Activated CD4-positive, alpha-beta memory T cell treated with anti-CD3 and anti-CD28 coated beads for 36 hours (primary cell): ENCODE data around the gene TMEM18. TPM values are rescaled to one million over a fixed set of nuclear protein-coding genes. Genes with fewer than 3 reads are reported as not detected.
A peak's percentile ranks its signal among the peaks of the same experiment; 100 is the strongest.
"Not testable (repeated sequence)": the region's sequence is repeated elsewhere in the genome, so short reads cannot be mapped to it uniquely, and the experiment has no call there.

Experiments used
- CTCF ChIA-PET: fragments of 350-600 bp; sonication (Branson Sonifier 250); formaldehyde crosslinking; loops from one replicate; lab custom pipeline; 2021; ENCODE audit warnings: antibody characterized with exemption, inconsistent platforms; lab: Charles Lee
- POLR2A ChIA-PET: fragments of 350-600 bp; sonication (Branson Sonifier 250); formaldehyde crosslinking; loops from one replicate; lab custom pipeline; 2021; ENCODE audit warnings: antibody characterized with exemption; lab: Charles Lee
- DNase-seq: peaks from one replicate; pipeline ENCODE4 v3.0.0-alpha.2; 2020
- H3K27ac Mint-ChIP-seq: one replicate; pipeline ENCODE4 v1.8.0; 2021; ENCODE audit warnings: mixed read lengths
- H3K27me3 Mint-ChIP-seq: one replicate; pipeline ENCODE4 v1.8.0; 2021; ENCODE audit warnings: mixed read lengths
- H3K36me3 Mint-ChIP-seq: one replicate; pipeline ENCODE4 v1.8.0; 2021; ENCODE audit warnings: mixed read lengths
- H3K4me1 Mint-ChIP-seq: one replicate; pipeline ENCODE4 v1.8.0; 2021; ENCODE audit warnings: low read depth, mixed read lengths
- H3K4me3 Mint-ChIP-seq: one replicate; pipeline ENCODE4 v1.8.0; 2021; ENCODE audit warnings: mild to moderate bottlenecking, mixed read lengths
- H3K9me3 Mint-ChIP-seq: one replicate; pipeline ENCODE4 v1.8.0; 2021; ENCODE audit warnings: mixed read lengths
- intact Hi-C: fragments of 100-400 bp; cut with micrococcal nuclease; formaldehyde crosslinking; loops from one replicate; pipeline ENCODE4 v1.15.1; 2023
- total RNA-seq, 2 experiments: library from RNA; stranded (reverse); gene quantifications; one replicate each; pipeline ENCODE4 v1.2.3, GENCODE V29; 2021

TMEM18 gene
- total RNA-seq, 2 experiments from 2014 or later: 20.8 to 21.8 TPM

DNA sequence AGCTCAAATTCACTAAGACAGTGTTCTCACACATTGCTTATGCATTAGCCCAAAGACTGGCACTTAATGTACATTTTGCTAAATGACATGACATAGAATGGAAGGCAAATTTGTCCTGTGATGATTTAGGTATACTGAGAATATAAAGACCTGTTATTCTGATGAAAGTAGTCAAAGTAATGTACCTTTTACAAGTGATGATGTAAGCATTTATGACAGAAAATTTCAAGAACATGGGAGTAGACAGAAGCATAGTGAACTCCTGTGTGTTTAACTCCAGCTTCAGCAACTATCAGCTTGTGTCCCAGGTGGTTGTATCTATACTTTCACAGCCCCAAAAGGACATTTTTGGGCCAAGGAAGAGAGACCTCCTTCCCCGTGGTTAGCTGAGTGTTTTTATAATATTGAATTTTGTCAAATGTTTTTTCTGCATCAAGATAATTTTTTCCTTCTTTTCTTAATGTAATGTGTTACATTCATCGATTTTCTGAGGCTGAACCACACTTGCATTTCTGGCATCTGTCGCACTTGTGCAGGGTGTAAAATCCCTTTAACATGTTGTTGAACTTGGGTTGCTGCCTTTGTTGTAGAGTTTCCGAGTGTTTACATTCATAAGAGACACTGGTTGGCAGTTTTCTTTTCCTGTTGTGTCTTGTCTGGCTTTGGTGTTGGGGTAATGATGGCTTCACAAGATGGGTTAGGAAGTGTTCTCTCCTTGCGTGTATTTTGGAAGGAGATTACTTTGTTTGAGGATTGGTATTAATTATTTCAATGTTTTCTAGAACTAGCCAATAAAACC is 33.9 kb upstream of the TMEM18 start:
- no peaks in the 10 kb centered on the region for H3K9me3 Mint-ChIP-seq
- no peak overlapping the region for H3K27ac Mint-ChIP-seq
- no peak for DNase-seq
- H3K4me1 Mint-ChIP-seq: peaks cover 7% of the 10 kb centered on the region
- H3K27me3 Mint-ChIP-seq: peaks cover 38% of the 10 kb centered on the region
- POLR2A ChIA-PET: no interaction called here
- no peak overlapping the region for H3K4me3 Mint-ChIP-seq
- CTCF ChIA-PET: no interaction called here
- intact Hi-C loops: loop anchor here (10.0 kb wide), 3 partner anchors 144 to 1054 kb away; no protein-coding TSS in a partner anchor
- H3K36me3 Mint-ChIP-seq: no peaks in the 10 kb centered on the region

DNA sequence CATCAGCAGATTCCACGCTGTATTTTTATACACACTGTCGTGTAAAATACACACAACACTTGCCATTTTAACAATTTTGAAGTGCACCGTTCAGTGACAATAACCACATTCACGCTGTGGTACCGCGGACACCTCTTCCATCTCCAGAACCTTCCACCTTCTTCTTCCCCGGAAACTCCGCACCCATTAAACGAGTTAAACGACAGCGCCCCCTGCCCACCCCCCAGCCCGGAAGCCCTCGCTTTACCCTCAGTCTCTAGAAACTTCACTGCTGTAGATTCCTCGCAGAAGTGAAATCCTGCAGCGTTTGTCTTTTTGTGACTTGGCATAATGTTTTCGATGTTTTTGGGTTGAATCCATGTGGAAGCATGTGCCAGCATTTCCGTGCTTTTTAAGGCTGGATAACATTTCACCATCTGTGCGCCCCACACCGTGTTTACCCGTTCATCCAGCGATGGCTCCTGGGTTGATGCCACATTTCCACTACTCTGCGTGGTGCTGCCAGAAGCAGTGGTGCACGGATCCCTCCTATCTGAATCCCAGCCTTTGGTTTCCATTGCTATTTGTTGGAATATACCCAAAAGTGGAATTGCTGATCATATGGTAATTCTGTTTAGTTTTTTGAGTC is 32.0 kb upstream of the TMEM18 start:
- intact Hi-C loops: loop anchor here (10.0 kb wide), 1 partner anchor 326 kb away; no protein-coding TSS in a partner anchor
- Mint-ChIP-seq H3K27ac (no peak overlapping the region), H3K27me3 (peaks cover 34% of the 10 kb centered on the region), H3K4me1 (peaks cover 16% of the 10 kb centered on the region), H3K36me3 (no peaks in the 10 kb centered on the region), H3K9me3 (peaks cover under 1% of the 10 kb centered on the region), H3K4me3 (no peak overlapping the region)
- no peak for DNase-seq
- ChIA-PET CTCF (no interaction called here), POLR2A (no interaction called here)

DNA sequence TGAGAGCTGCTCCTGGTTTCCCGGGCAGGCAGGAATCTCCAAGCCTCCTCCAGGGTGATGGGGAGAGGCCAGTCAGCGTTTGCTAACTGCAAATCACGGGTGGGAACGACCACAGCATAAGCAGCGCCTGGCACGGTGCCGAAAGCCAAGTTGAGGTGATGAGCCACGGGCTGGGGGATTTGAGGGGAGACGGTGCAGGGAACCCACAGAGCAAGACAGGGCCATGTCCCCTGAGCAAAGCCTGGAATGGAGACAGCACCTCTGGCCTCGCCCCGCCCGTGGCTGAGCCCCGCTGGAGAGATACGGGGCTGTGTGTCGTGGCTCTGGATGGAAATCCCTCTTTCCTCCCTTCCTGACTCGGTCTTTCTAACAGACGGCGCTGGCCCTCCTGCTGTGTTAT is 31.5 kb upstream of the TMEM18 start:
- Mint-ChIP-seq H3K9me3 (peaks cover 4% of the 10 kb centered on the region), H3K4me1 (peaks cover 16% of the 10 kb centered on the region), H3K36me3 (no peaks in the 10 kb centered on the region), H3K27ac (no peak overlapping the region), H3K4me3 (no peak overlapping the region), H3K27me3 (peaks cover 33% of the 10 kb centered on the region)
- intact Hi-C loops: loop anchor here (10.0 kb wide), 1 partner anchor 326 kb away; no protein-coding TSS in a partner anchor
- no peak for DNase-seq
- CTCF ChIA-PET: no interaction called here
- POLR2A ChIA-PET: no interaction called here

DNA sequence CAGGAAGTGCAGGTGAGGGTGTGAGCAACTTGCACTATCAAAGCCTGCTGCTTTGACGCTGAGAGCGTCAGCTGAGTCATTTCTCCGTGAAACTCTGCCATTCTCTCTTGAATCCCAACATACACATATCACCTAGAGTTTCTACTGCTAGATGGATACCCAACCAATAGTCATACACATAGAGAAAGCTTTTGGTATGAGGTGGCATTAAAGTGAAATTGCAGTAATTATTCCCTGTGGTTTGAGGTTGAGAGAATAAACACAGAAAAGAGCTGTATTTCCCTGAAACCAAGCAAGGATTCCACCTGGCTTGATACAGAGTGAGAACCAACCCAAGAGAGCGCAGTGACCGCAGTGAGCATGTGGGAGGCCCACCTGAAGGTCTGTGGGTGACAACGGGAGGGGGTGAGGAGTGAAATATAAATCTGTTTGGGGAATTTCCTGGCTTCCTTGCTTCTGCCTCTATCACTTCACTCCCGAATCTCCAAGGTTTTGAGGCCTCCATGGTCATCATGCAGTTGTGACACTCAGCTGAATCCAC is 28.8 kb upstream of the TMEM18 start:
- intact Hi-C loops: loop anchor here (1.0 to 10.0 kb wide), 3 partner anchors 29 to 329 kb away; partner anchors contain the start of gene TMEM18
- ChIA-PET POLR2A (interaction anchor here (0.7 to 1.2 kb wide), 2 partner anchors 28 to 29 kb away, joined by 3 to 4 read pairs; partner anchors contain the start of gene TMEM18), CTCF (interaction anchor here (1.2 kb wide), 1 partner anchor 9 kb away, joined by 6 read pairs; no protein-coding TSS in a partner anchor)
- Mint-ChIP-seq H3K27me3 (peaks cover 23% of the 10 kb centered on the region), H3K4me3 (no peak overlapping the region), H3K36me3 (no peaks in the 10 kb centered on the region), H3K27ac (no peak overlapping the region), H3K9me3 (peaks cover 4% of the 10 kb centered on the region), H3K4me1 (peaks cover 16% of the 10 kb centered on the region)
- peak; percentile 73 for DNase-seq

DNA sequence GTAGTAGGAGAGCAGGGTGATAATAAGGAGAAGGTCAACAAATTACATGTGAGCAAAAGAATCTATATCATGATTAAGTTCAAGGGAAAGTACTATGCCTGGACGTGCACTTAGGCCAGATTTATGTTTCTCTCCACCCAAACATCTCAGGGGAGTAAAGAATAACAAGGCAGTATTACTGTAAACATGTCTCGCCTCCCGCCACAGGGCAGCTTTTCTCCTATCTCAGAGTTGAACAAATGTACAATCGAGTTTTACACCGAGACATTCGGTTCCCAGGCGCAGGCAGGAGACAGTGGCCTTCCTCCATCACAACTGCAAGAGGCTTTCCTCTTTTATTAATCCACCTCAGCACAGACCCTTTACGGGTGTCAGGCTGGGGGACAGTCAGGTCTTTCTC is 25.6 kb upstream of the TMEM18 start:
- intact Hi-C loops: loop anchor here (10.0 kb wide), 1 partner anchor 332 kb away; no protein-coding TSS in a partner anchor
- peaks cover 11% of the 10 kb centered on the region for H3K9me3 Mint-ChIP-seq
- H3K36me3 Mint-ChIP-seq, H3K27ac Mint-ChIP-seq, DNase-seq, H3K4me3 Mint-ChIP-seq, POLR2A ChIA-PET, CTCF ChIA-PET: not testable (repeated sequence)
- H3K27me3 Mint-ChIP-seq: peaks cover 19% of the 10 kb centered on the region
- peaks cover 16% of the 10 kb centered on the region for H3K4me1 Mint-ChIP-seq

DNA sequence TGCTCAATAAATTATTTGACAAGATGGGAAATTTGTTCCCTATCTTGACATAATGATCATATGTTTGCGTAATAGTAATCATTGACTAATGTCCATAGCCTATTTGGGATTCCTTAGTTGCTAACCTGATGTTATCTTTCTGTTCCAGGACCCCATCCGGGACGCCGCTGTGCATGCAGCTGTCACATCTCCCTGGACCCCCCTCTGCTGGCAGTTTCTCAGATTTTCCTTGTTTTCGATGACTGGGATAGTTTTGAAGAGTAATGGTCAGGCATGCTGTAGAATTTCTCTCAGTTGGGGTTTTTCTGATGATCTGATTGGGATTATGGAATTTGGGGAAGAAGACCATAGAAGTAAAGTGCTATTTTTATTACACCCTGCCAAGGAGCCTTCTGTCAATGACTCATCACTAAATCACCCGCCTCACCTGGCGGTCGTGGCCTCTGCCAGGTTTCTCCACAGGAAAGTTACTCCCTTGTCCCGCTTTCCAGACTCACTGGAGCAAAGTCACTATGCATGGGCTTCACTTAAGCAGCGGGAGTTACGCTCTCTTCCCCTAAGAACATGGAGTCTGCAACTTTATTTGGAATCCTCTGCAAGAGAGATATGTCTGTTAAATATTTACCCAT is 19.9 kb upstream of the TMEM18 start:
- POLR2A ChIA-PET: no interaction called here
- Mint-ChIP-seq H3K9me3 (peaks cover 7% of the 10 kb centered on the region), H3K36me3 (no peaks in the 10 kb centered on the region), H3K27me3 (peaks cover 23% of the 10 kb centered on the region), H3K4me3 (no peak overlapping the region), H3K4me1 (peaks cover 5% of the 10 kb centered on the region), H3K27ac (no peak overlapping the region)
- no peak for DNase-seq
- intact Hi-C loops: no loop called here
- CTCF ChIA-PET: no interaction called here

DNA sequence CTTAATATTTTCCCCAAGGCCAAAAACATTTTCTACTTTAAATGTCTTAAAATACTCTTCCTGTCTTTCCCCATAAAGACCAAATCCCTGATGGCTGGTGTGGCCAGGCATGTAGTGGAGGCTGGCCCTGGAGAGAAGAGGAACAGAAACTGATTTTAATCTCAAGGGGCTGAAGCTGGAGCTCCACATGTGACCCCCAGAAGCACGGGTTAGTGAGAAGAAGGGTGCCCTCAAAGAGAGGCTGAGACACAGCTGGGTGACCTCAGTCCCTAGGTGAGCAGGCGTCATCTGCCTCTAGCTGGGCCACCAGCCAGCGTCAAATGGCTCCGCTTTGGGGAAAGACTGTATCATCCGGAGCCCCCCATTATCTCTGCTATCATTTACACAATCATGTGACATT is 19.3 kb upstream of the TMEM18 start:
- intact Hi-C loops: no loop called here
- ChIA-PET CTCF (no interaction called here), POLR2A (no interaction called here)
- DNase-seq: no peak
- Mint-ChIP-seq H3K9me3 (peaks cover 7% of the 10 kb centered on the region), H3K4me3 (no peak overlapping the region), H3K36me3 (no peaks in the 10 kb centered on the region), H3K27ac (no peak overlapping the region), H3K27me3 (peaks cover 18% of the 10 kb centered on the region), H3K4me1 (peaks cover 5% of the 10 kb centered on the region)

DNA sequence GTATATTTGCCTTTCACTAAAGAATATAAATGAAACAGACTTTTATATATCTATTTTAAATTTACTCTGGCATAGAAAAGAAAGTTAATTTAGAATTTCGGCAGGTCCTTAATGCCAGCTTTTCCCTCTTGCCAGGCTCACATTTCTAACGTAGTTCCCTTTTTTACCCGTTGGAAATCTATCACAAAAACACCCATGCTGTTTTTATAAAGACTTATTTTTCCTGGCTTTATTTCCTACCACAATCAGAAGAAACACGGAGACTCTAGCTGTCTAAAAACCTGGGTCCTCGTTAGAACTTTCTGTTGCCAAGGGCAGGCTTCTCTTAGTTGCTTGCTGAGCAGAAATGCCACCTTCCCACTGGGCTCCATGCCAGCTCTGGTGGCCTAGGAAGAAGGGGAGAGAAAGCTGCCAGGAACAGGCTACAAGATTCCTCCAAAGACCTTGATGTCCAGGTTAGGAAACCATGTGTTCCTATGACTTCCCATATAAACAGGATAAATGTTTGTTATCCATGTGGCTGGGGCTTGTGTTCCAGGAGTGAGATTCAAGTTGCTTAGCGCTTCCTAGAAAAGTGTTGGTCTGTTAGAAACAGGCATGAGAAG is 17.8 kb upstream of the TMEM18 start:
- Mint-ChIP-seq H3K4me3 (no peak overlapping the region), H3K27ac (no peak overlapping the region), H3K9me3 (peaks cover 6% of the 10 kb centered on the region), H3K4me1 (peaks cover 5% of the 10 kb centered on the region), H3K36me3 (no peaks in the 10 kb centered on the region), H3K27me3 (peaks cover 19% of the 10 kb centered on the region)
- CTCF ChIA-PET: no interaction called here
- intact Hi-C loops: no loop called here
- DNase-seq: no peak
- POLR2A ChIA-PET: interaction anchor here (2.7 kb wide), 1 partner anchor 17 kb away, joined by 7 read pairs; the partner anchor contains the start of gene TMEM18

DNA sequence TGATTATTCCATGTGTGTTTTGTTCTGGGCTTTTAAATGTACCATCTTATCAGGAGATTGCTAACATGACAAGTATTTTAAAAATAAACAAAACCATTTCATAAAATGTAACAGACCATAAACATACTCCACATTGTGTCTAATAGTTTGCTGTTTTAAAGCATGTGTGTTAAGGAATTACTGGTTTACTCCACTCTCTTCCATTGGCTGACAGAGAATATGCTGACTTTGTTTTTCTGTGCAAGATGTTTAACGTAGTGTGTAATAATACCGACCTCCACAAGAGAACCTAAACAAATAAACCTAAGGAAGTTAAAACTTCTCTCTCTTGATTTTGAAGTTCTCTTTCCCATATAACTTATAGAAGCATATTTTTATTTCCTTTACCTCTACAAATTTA is 17.0 kb upstream of the TMEM18 start:
- no peak for DNase-seq
- Mint-ChIP-seq H3K4me1 (peaks cover 5% of the 10 kb centered on the region), H3K36me3 (no peaks in the 10 kb centered on the region), H3K4me3 (no peak overlapping the region), H3K27ac (no peak overlapping the region), H3K27me3 (peaks cover 19% of the 10 kb centered on the region), H3K9me3 (peaks cover under 1% of the 10 kb centered on the region)
- intact Hi-C loops: no loop called here
- CTCF ChIA-PET: no interaction called here
- POLR2A ChIA-PET: interaction anchor here (2.7 kb wide), 1 partner anchor 17 kb away, joined by 7 read pairs; the partner anchor contains the start of gene TMEM18

DNA sequence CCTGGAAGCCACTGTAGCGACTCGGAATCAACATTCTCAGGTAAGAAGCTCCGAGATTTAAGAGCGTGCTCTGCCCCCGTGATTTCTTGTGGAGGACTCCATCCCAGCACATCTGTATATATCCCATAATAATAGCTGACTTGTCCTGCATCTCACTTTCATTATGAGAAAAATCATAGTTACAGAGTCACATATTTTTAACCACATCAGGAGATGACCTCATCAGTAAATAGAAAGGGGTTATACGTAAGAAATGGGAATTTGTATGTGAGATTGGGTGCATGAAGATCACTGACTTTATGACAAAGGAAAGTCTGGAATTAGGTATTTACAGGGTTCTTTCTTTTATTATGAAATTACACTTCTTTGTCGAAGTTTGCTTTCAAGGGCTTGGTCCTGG is 16.4 kb upstream of the TMEM18 start:
- Mint-ChIP-seq H3K9me3 (no peaks in the 10 kb centered on the region), H3K27ac (no peak overlapping the region), H3K4me3 (no peak overlapping the region), H3K4me1 (peaks cover 5% of the 10 kb centered on the region), H3K36me3 (no peaks in the 10 kb centered on the region), H3K27me3 (peaks cover 16% of the 10 kb centered on the region)
- intact Hi-C loops: no loop called here
- ChIA-PET POLR2A (interaction anchor here (2.7 kb wide), 1 partner anchor 16 kb away, joined by 7 read pairs; the partner anchor contains the start of gene TMEM18), CTCF (no interaction called here)
- no peak for DNase-seq

DNA sequence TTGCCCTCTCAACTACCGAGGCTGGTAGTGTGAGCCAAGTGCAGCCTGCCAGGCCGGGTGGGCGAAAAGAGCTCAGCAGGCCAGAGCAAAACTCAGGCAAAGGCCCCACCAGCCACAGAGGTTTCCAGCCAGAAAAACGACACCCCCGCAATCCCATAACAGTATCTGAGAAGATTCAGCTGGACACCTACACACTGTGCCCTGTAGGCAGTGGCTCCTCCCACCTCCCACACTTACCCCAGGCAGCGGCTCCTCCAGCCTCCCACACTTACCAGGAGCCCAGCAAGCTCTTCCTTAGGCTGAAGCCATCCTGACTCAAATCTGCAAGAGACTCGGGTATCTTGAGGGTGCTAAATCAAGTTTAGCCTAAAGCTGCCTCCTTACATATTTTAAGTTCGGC is 15.6 kb upstream of the TMEM18 start:
- CTCF ChIA-PET: no interaction called here
- Mint-ChIP-seq H3K36me3 (no peaks in the 10 kb centered on the region), H3K4me1 (peaks cover 5% of the 10 kb centered on the region), H3K4me3 (no peak overlapping the region), H3K27me3 (peaks cover 20% of the 10 kb centered on the region), H3K9me3 (no peaks in the 10 kb centered on the region), H3K27ac (no peak overlapping the region)
- no peak for DNase-seq
- intact Hi-C loops: no loop called here
- POLR2A ChIA-PET: no interaction called here
